Upper lobe of left lung (tissue), 4 donors: ENCODE measurements around the gene ARHGAP15.

ENCODE experiments used
- CTCF ChIP-seq, 6 experiments: fragments of 450-650 bp in 4 of 6; fragments of 200-600 bp in 2 of 6; sonication (generic) in 2 of 6; IDR thresholded peaks; one replicate each; pipeline ENCODE4 v1.5.1; 2016 to 2019; ENCODE audit warnings: antibody characterized with exemption in 6 of 6
- POLR2A ChIP-seq, 4 donors: fragments of 450-650 bp; IDR thresholded peaks; one replicate each; pipeline ENCODE4 v1.5.1; 2016 to 2017; ENCODE audit warnings: antibody characterized with exemption in 4 of 4, mild to moderate bottlenecking in 2 of 4

- no peak for TF ChIP-seq CTCF (IDR thresholded peaks at IDR 0.05)
- no peak for TF ChIP-seq POLR2A (IDR thresholded peaks at IDR 0.05)
Observed at GRCh38 chr2:143603846-143604565, 474.8 kb downstream of the ARHGAP15 start.
